ENCODE data around the gene SULF2.

The SULF2 gene

DNA sequence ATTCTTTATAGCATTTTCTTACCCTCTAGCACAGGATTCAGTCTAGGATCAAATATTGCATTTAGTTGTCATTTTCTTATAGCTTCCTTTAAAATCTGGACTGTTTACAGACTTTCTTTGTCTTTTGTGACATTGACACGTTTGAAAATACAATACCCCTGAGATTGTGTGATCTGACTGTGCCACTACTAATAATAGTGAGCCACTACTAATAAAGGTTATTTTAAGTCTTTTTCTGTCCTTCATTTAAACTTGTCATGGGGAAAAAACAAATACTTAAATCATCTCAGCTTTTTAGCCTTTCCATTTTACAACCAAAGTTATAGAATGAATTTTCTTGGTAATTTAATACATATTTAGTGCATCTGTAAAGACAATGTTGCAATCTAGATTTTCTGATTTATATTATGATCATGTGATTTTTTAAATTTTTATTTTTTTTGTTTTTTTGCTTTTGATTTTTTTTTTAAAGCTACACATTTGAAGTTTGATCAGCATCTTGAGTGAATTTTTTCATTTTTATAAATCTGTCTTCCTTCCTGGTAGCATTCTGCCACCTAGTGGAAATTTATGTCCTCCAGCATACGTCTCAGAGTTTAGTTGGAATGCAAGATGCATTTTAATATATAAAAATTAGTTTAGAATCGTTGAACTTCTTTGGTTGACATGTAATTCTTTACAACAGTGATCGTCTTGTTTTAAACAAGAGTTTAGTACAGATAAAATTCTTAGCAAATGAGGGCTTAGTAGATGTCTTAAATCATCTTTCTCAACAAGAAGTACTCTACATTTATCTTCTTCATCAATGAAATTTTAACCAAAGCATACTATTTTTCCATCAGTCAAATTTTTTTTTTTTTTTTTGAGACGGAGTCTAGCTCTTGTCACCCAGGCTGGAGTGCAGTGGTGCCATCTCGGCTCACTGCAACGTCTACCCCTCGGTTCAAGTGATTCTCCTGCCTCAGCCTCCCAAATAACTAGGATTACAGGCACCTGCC lies 164.2 kb downstream of the SULF2 start:
- FAIRE-seq (no peak), DNase-seq (ENCODE audit: insufficient read length, low spot score) (no peak)
- TF ChIP-seq, protein P1, sequence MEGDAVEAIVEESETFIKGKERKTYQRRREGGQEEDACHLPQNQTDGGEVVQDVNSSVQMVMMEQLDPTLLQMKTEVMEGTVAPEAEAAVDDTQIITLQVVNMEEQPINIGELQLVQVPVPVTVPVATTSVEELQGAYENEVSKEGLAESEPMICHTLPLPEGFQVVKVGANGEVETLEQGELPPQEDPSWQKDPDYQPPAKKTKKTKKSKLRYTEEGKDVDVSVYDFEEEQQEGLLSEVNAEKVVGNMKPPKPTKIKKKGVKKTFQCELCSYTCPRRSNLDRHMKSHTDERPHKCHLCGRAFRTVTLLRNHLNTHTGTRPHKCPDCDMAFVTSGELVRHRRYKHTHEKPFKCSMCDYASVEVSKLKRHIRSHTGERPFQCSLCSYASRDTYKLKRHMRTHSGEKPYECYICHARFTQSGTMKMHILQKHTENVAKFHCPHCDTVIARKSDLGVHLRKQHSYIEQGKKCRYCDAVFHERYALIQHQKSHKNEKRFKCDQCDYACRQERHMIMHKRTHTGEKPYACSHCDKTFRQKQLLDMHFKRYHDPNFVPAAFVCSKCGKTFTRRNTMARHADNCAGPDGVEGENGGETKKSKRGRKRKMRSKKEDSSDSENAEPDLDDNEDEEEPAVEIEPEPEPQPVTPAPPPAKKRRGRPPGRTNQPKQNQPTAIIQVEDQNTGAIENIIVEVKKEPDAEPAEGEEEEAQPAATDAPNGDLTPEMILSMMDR (IDR thresholded peaks at IDR 0.05; ENCODE audit: insufficient read depth, missing control alignments) = peak; percentile 81

DNA sequence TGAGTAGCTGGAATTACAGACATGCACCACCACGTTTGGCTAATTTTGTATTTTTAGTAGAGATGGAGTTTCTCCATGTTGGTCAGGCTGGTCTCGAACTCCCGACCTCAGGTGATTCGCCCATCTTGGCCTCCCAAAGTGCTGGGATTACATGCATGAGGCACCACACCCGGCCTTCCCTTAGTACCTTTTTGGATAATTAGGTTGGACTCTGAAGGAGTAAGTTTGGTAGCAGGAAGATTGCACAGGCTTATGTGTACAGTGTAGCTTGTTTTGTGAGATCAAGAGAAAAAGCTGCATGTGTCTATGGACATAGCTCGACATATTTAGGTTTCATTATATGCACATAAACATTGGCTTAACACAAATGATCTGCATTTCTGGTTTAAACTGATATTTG lies 166.8 kb downstream of the SULF2 start:
- FAIRE-seq = no peak
- no peak for DNase-seq (ENCODE audit: insufficient read length, low spot score)
- TF ChIP-seq, protein P1 (IDR thresholded peaks at IDR 0.05; ENCODE audit: insufficient read depth, missing control alignments) = no peak

DNA sequence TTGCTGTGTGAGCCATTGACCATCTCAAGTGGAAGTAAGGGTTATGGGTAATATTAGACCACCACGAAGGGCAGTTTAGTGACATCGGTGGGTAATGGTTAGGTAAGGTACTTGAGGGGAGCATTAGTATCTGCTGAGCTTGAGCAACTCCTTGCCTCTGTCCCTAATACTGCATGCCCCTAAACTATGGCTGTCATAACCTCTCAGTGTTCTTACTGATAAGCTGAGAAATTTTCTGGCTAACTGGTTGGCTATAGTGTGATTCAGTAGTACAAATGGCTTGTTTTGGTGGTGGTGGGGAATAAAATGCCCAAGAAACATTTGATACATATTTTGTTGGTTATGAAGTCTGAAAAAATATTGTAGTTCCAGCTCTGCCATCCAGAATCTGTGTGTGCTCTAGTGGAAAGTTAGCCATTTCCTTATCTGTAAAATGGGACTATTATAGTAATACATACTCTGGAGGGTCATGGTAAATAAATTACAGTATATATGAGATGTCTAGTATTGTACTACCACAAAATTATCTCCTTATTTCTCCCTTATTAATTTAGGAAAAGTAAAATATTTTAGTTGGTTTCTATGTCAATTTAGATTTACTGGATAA lies 170.5 kb downstream of the SULF2 start:
- DNase-seq (ENCODE audit: insufficient read length, low spot score) = no peak
- TF ChIP-seq, protein P1 (IDR thresholded peaks at IDR 0.05; ENCODE audit: insufficient read depth, missing control alignments) = no peak
- FAIRE-seq = no peak

DNA sequence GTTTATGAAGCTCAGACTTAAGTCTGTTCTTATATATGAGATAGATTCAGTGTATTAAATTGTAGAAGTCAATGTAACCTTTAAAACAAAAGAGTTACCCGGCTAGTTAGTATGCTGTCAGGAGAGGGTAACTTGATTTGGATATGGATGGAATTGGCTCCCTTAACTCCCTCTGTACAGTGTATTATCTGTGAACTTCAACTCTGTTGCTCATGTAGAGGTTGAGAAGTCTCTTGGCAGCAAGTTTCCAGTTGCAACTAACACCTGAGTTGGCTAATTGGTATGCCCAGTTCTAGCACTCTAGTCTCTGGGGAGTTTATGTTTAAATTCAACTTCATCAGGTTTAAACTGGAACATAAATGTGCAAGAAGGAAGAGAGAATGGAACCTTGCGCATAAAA lies 172.6 kb downstream of the SULF2 start:
- no peak for DNase-seq (ENCODE audit: insufficient read length, low spot score)
- TF ChIP-seq, protein P1 (IDR thresholded peaks at IDR 0.05; ENCODE audit: insufficient read depth, missing control alignments) = no peak
- FAIRE-seq = no peak

DNA sequence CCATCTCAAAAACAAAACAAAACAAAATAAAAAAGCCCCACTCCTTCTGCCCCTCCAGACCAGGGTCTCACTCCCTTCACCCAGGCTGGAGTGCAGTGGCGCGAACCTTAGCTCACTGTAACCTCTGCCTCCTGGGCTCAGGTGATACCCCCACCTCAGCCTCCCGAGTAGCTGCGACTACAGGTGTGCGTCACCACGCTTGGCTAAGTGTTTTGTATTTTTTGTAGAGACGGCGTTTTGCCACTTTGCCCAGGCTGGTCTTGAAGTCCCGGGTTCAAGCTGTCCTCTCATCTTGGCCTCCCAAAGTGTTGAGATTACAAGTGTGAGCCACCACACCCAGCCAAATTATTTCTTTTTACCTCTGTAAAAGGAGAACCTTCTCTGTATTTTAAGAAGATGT lies 173.5 kb downstream of the SULF2 start:
- FAIRE-seq = no peak

DNA sequence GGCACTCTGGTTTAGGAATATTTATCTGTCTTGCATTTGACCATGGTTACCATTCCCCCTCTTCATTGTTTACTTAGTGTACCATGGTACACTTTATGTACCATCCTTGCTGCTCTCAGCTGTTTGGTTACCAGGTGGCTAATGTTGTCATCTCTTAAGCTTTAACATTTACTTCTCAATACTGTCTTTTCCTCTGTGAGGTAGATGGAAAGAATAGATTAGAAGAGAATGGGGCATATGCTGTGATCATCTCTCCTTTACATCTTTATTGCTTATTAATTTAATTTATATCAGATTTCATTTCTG lies 174.4 kb downstream of the SULF2 start:
- TF ChIP-seq, protein P1 (IDR thresholded peaks at IDR 0.05; ENCODE audit: insufficient read depth, missing control alignments) = no peak
- DNase-seq (ENCODE audit: insufficient read length, low spot score) (no peak), FAIRE-seq (no peak)

More for the DNA sequence above, 173.5 kb downstream of the SULF2 start:
- TF ChIP-seq, protein P1 (IDR thresholded peaks at IDR 0.05; ENCODE audit: insufficient read depth, missing control alignments) = no peak
- no peak for DNase-seq (ENCODE audit: insufficient read length, low spot score)
